NCI-H146 treated with DMSO at 0.1 percent for 48 hours (cell line): Measurements from ENCODE around the gene PCBP4.
"Not testable (repeated sequence)": the region's sequence is repeated elsewhere in the genome, so short reads cannot be mapped to it uniquely, and the experiment has no call there.

ENCODE experiments used
- DNase-seq: peaks from one replicate; lab custom pipeline; 2025; ENCODE audit not compliant: unreplicated experiment; lab: John Stamatoyannopoulos, UW

The PCBP4 gene

GRCh38 chr3:51941463-51941797, 25.8 kb downstream of the PCBP4 start:
- no peak for DNase-seq

- DNase-seq = no peak
These were observed 26.4 kb downstream of the PCBP4 start for GRCh38 chr3:51940648-51941462.

GRCh38 chr3:51938780-51939425, 28.4 kb downstream of the PCBP4 start:
- DNase-seq = no peak

- no peak for DNase-seq
These were observed 29.4 kb downstream of the PCBP4 start for GRCh38 chr3:51937611-51938450.

- DNase-seq = no peak
These were observed 30.2 kb downstream of the PCBP4 start for GRCh38 chr3:51937014-51937413.

GRCh38 chr3:51935886-51936755, 31.1 kb downstream of the PCBP4 start:
- no peak for DNase-seq

GRCh38 chr3:51934991-51935885, 32.0 kb downstream of the PCBP4 start:
- no peak for DNase-seq

GRCh38 chr3:51934139-51934850, 33.0 kb downstream of the PCBP4 start:
- no peak for DNase-seq

- DNase-seq = no peak
These were observed 33.6 kb downstream of the PCBP4 start for GRCh38 chr3:51933471-51934138.

- no peak for DNase-seq
These were observed 34.5 kb downstream of the PCBP4 start for GRCh38 chr3:51932471-51933370.

GRCh38 chr3:51931756-51932155, 35.5 kb downstream of the PCBP4 start:
- no peak for DNase-seq

- DNase-seq = no peak
These were observed 36.8 kb downstream of the PCBP4 start for GRCh38 chr3:51930439-51930838.

GRCh38 chr3:51929420-51930003, 37.7 kb downstream of the PCBP4 start:
- no peak for DNase-seq

GRCh38 chr3:51928981-51929380, 38.3 kb downstream of the PCBP4 start:
- not testable (repeated sequence) for DNase-seq

- no peak for DNase-seq
These were observed 38.8 kb downstream of the PCBP4 start for GRCh38 chr3:51928438-51928837.

GRCh38 chr3:51927061-51927977, 39.9 kb downstream of the PCBP4 start:
- no peak for DNase-seq
